ENCODE data around the gene SERINC3. TPM values are rescaled to one million over a fixed set of nuclear protein-coding genes. Genes with fewer than 3 reads are reported as not detected.

Gene SERINC3
- total and polyA plus RNA-seq, 2 of the 8 experiments (the other 6 are each of a cell fraction or from before 2014, with no cell fraction given) = 47.2 to 66.0 TPM

DNA sequence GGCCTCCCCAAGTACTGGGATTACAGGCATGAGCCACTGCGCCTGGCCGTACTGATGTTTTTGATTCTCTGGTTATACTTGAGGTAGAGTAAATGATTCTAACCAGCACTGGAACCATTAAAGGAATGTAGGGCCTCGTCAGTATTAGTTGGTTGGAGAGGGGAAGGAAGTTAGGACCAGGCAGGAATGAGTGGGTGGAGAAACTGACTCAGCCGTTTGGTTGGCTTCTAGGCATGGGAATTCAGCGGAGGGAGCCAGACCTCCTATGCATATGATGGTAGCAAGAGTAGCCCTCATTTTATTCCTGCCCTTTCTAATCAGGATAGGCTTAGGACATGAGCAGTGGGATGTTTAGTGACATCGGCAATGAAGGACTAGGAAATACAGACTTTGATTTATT, 19.0 kb upstream of the SERINC3 start:
- Histone ChIP-seq H3K56ac (replicated peaks; ENCODE audit: insufficient read length, low read depth, low read length) (no peak overlapping the region), H3K4me3 (ENCODE audit: extremely low read depth in 1 of 4, insufficient read depth in 2 of 4, low read depth in 3 of 4, low read length in 4 of 4) (no peak overlapping the region), H3K23me2 (ENCODE audit: low read depth, low read length) (no peaks in the 10 kb centered on the region), H3K27ac (ENCODE audit: low read depth, low read length) (no peak overlapping the region), H2AK5ac (ENCODE audit: low read depth, low read length) (no peak overlapping the region), H3K79me2 (ENCODE audit: control insufficient read depth in 1 of 2, insufficient read depth in 2 of 2, low read length in 2 of 2) (0 out of 4 replicates have a peak, but pooled peaks cover 0 to 3% of the 10 kb centered on the region in 2 experiments), H3K4ac (replicated peaks; ENCODE audit: insufficient read length, low read depth, low read length) (no peak overlapping the region), H4K5ac (ENCODE audit: insufficient read length, low read depth, low read length) (no peak overlapping the region), H3K79me1 (ENCODE audit: low read depth, low read length) (no peaks in the 10 kb centered on the region), H3K4me2 (ENCODE audit: insufficient read depth in 1 of 2, low read depth in 2 of 2, low read length in 2 of 2) (no peak overlapping the region), H3K36me3 (ENCODE audit: control insufficient read depth in 2 of 4, insufficient read depth in 4 of 4, low read length in 3 of 4) (no peaks in the 10 kb centered on the region), H3K27me3 (replicated peaks in 1 of 4; ENCODE audit: control insufficient read depth in 3 of 4, extremely low read depth in 1 of 4, insufficient read depth in 3 of 4, low read length in 3 of 4) (no peaks in the 10 kb centered on the region), H4K8ac (ENCODE audit: extremely low read depth, insufficient read depth, low read length) (no peak overlapping the region), H3K4me1 (replicated peaks in 1 of 4; ENCODE audit: control insufficient read depth in 3 of 4, insufficient read depth in 4 of 4, low read length in 3 of 4) (no peaks in the 10 kb centered on the region), H4K91ac (replicated peaks; ENCODE audit: insufficient read length, low read length) (no peak overlapping the region), H2AFZ (ENCODE audit: low read length) (no peak overlapping the region), H3K9me3 (ENCODE audit: insufficient read depth in 2 of 2, low read depth in 1 of 2, low read length in 1 of 2) (no peaks in the 10 kb centered on the region), H3K9ac (replicated peaks in 1 of 4; ENCODE audit: extremely low read depth in 1 of 4, low read depth in 3 of 4, low read length in 3 of 4) (no peak overlapping the region), H2BK5ac (ENCODE audit: low read depth, low read length) (no peak overlapping the region), H2BK120ac (replicated peaks; ENCODE audit: low read depth, low read length) (no peak overlapping the region), H2BK15ac (ENCODE audit: low read length) (no peak overlapping the region), H2BK12ac (ENCODE audit: low read depth, low read length) (no peak overlapping the region), H2BK20ac (ENCODE audit: low read length) (no peak overlapping the region), H4K20me1 (replicated peaks in 1 of 2; ENCODE audit: control insufficient read depth in 1 of 2, insufficient read depth in 2 of 2, low read length in 2 of 2) (peaks cover 0 to 1% of the 10 kb centered on the region in 2 experiments), H3K18ac (ENCODE audit: extremely low read depth, low read length) (no peak overlapping the region), H3K23ac (ENCODE audit: insufficient read length) (no peak overlapping the region), H3K14ac (ENCODE audit: insufficient read length) (no peak overlapping the region)
- no peak for DNase-seq (ENCODE audit: low read depth in 1 of 2, low spot score in 2 of 2)
- TF ChIP-seq RBBP5 (IDR thresholded peaks at IDR 0.05; ENCODE audit: borderline replicate concordance, low read depth, low read length) (no peak), EGR1 (IDR thresholded peaks at IDR 0.05; ENCODE audit: borderline replicate concordance, low read depth, low read length) (0 out of 2 replicates have a peak, but pooled peaks have one; percentile 46), POU5F1 (IDR thresholded peaks at IDR 0.05; ENCODE audit: low read depth, low read length) (no peak)
- WGBS, 2 experiments (ENCODE audit: extremely low coverage in 1 of 2, insufficient coverage in 1 of 2, insufficient read length in 1 of 2, insufficient replicate concordance in 2 of 2, low coverage in 1 of 2, low lambda C conversion rate in 2 of 2, missing lambda C conversion rate in 1 of 2) = 87% methylated on average over 6 of the region's 6 CpGs; no CpG with 5 or more reads in 1 of the 2 experiments
- no peak for FAIRE-seq
- ChIA-PET CTCF (ENCODE audit: partially characterized antibody) (interaction anchor here (1.1 kb wide), 1 partner anchor 70 kb away, joined by 3 read pairs; no protein-coding TSS in a partner anchor), POLR2A (ENCODE audit: partially characterized antibody) (no interaction called here)
